Activated CD4-positive, alpha-beta T cell treated with anti-CD3 and anti-CD28 coated beads, Interleukin-2, amount 10 ng/mL, durations not matched to agents 24 days and 14 days (primary cell): ENCODE data around the gene RPL19. TPM values are rescaled to one million over a fixed set of nuclear protein-coding genes. Genes with fewer than 3 reads are reported as not detected.
"Not testable (repeated sequence)": the region's sequence is repeated elsewhere in the genome, so short reads cannot be mapped to it uniquely, and the experiment has no call there.

Experiments used
- DNase-seq: peaks from one replicate; pipeline ENCODE4 v3.0.0; 2022
- H3K27ac Mint-ChIP-seq: one replicate; pipeline ENCODE4 v1.8.0; 2022; ENCODE audit warnings: mild to moderate bottlenecking, mixed read lengths
- H3K27me3 Mint-ChIP-seq: one replicate; pipeline ENCODE4 v1.8.0; 2022; ENCODE audit warnings: mixed read lengths
- H3K36me3 Mint-ChIP-seq: one replicate; pipeline ENCODE4 v1.8.0; 2022; ENCODE audit warnings: low read depth, mild to moderate bottlenecking, mixed read lengths
- H3K4me1 Mint-ChIP-seq: one replicate; pipeline ENCODE4 v1.8.0; 2021; ENCODE audit warnings: mixed read lengths
- H3K4me3 Mint-ChIP-seq: one replicate; pipeline ENCODE4 v1.8.0; 2022; ENCODE audit warnings: mild to moderate bottlenecking, moderate library complexity, mixed read lengths
- H3K9me3 Mint-ChIP-seq: one replicate; pipeline ENCODE4 v1.8.0; 2021; ENCODE audit warnings: mixed read lengths
- intact Hi-C: fragments of 100-400 bp; cut with micrococcal nuclease; formaldehyde crosslinking; loops from one replicate; pipeline ENCODE4 v1.15.1; 2023
- total RNA-seq: library from RNA; stranded (reverse); gene quantifications from 2 replicates; pipeline ENCODE4 v1.2.3, GENCODE V29; 2022

RPL19 gene
- total RNA-seq, 1 donor from 2014 or later: 2,301 TPM

DNA sequence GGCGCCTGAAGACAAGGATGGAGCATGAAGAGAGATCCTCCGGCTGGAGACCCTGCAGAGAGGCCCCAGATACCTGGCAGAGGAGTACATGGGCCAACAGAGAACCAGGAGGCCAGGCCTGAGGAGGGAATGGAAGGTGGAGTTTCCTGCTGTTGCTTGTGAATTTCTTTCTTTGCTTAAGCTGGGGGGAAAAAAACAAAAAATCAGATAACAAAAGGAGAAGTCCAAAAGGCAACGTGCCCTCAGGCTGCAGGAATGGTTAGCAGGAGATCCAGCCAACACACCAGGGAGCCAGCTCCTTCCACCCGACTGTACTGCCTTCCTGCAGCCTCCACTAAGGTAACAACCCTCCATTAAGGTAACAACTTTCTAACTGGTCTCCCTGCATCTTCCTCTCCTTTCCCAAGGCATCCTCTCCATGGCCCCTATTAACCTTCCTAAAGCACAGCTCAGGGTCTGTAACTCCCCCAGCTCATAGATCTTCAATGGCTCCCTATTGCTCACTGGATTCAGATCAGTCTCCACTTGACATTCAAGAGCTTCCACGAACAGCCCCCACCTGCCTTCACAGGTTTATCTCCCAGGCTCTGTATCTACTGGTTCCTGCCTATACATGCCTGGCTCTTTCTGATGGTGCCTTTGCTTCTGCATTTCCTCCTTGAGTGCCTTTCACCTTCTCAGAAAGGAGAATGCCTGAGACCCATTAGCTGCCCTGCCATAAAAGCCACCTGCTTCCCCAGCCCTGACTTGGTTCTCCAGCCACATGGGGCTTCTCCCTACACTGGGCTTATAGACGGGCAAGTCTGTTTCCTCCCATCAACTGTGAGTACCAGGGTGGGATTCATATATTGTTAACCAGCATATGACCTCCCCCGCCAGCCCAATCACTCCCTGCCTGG is 33.4 kb upstream of the RPL19 start:
- no peak for DNase-seq
- peaks cover 3% of the 10 kb centered on the region for H3K9me3 Mint-ChIP-seq
- H3K27ac Mint-ChIP-seq: no peak overlapping the region
- peaks cover 30% of the 10 kb centered on the region for H3K27me3 Mint-ChIP-seq
- H3K4me3 Mint-ChIP-seq: peak overlapping the region; percentile 20
- H3K36me3 Mint-ChIP-seq: peaks cover 1% of the 10 kb centered on the region
- intact Hi-C loops: no loop called here
- peaks cover 23% of the 10 kb centered on the region for H3K4me1 Mint-ChIP-seq

DNA sequence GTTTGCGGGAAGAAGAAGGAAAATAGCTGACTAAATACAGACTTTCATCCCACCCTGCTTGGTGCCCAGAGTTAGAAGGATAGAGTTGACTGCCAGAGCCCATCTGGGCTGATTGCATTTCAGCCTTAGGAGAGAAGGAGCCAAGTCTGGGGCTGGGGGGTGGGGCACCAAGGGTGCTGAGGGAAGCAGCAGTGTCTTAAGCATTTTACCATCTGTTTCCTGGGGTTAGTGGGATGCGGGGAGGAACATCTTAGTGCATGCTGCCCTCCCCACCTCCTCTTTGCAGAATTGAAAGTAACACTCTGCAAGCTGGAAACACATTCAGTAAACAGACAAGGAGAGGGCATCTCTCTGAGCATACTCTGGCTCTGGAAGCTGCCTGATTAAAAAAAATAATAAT is 32.6 kb upstream of the RPL19 start:
- DNase-seq: peak; percentile 68
- H3K27ac Mint-ChIP-seq: no peak overlapping the region

DNA sequence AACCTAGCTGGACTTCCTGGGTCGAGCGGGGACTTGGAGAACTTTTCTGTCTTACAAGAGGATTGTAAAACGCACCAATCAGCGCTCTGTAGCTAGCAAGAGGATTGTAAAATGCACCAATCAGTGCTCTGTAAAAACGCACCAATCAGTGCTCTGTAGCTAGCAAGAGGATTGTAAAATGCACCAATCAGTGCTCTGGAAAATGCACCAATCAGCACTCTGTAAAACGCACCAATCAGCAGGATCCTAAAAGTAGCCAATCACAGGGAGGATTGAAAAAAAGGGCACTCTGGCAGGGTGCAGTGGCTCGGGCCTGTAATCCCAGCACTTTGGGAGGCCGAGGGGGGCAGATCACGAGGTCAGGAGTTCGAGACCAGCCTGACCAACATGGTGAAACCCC is 31.6 kb upstream of the RPL19 start:
- Mint-ChIP-seq H3K4me1 (peaks cover 30% of the 10 kb centered on the region), H3K27me3 (peaks cover 29% of the 10 kb centered on the region)
- H3K36me3 Mint-ChIP-seq, intact Hi-C loops, H3K27ac Mint-ChIP-seq, DNase-seq, H3K9me3 Mint-ChIP-seq, H3K4me3 Mint-ChIP-seq: not testable (repeated sequence)

More for the DNA sequence above, 32.6 kb upstream of the RPL19 start:
- Mint-ChIP-seq H3K9me3 (peaks cover 3% of the 10 kb centered on the region), H3K4me3 (no peak overlapping the region), H3K27me3 (peaks cover 29% of the 10 kb centered on the region), H3K36me3 (peaks cover 1% of the 10 kb centered on the region), H3K4me1 (peaks cover 25% of the 10 kb centered on the region)
- intact Hi-C loops: no loop called here

GRCh38 chr17:39169101-39169500 is 31.0 kb upstream of the RPL19 start:
- no peak overlapping the region for H3K4me3 Mint-ChIP-seq
- peaks cover 3% of the 10 kb centered on the region for H3K9me3 Mint-ChIP-seq
- peaks cover 29% of the 10 kb centered on the region for H3K27me3 Mint-ChIP-seq
- H3K4me1 Mint-ChIP-seq: peaks cover 32% of the 10 kb centered on the region
- H3K36me3 Mint-ChIP-seq: peaks cover 3% of the 10 kb centered on the region
- no peak overlapping the region for H3K27ac Mint-ChIP-seq
- intact Hi-C loops: no loop called here
- no peak for DNase-seq

GRCh38 chr17:39169518-39169917 is 30.6 kb upstream of the RPL19 start:
- intact Hi-C loops: no loop called here
- Mint-ChIP-seq H3K4me1 (peaks cover 31% of the 10 kb centered on the region), H3K4me3 (no peak overlapping the region), H3K27me3 (peaks cover 29% of the 10 kb centered on the region), H3K27ac (no peak overlapping the region), H3K9me3 (peaks cover 3% of the 10 kb centered on the region), H3K36me3 (peaks cover 3% of the 10 kb centered on the region)
- DNase-seq: no peak

GRCh38 chr17:39170109-39170508 is 30.0 kb upstream of the RPL19 start:
- Mint-ChIP-seq H3K9me3 (peaks cover 3% of the 10 kb centered on the region), H3K27ac (no peak overlapping the region), H3K4me1 (peaks cover 25% of the 10 kb centered on the region), H3K4me3 (no peak overlapping the region), H3K36me3 (peaks cover 6% of the 10 kb centered on the region), H3K27me3 (peaks cover 23% of the 10 kb centered on the region)
- intact Hi-C loops: no loop called here
- DNase-seq: no peak

DNA sequence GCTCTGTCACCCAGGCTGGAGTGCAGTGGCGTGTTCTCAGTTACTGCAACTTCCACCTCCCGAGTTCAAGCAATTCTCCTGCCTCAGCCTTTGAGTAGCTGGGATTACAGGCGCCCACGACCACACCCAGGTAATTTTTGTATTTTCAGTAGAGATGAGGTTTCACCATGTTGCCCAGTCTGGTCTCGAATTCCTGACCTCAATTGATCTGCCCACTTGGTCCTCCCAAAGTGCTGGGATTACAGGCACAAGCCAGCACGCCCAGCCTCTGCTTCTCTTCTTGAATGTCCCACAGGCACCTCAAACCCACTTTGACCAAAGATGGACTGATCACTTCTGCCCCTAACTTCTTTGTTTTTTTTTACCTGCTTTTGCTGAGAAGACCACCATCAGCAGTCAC is 29.5 kb upstream of the RPL19 start:
- no peak for DNase-seq
- H3K4me1 Mint-ChIP-seq: peaks cover 24% of the 10 kb centered on the region
- H3K27me3 Mint-ChIP-seq: peaks cover 21% of the 10 kb centered on the region
- H3K9me3 Mint-ChIP-seq: peaks cover 3% of the 10 kb centered on the region
- H3K36me3 Mint-ChIP-seq: peaks cover 7% of the 10 kb centered on the region
- no peak overlapping the region for H3K4me3 Mint-ChIP-seq
- intact Hi-C loops: no loop called here
- H3K27ac Mint-ChIP-seq: no peak overlapping the region

GRCh38 chr17:39171933-39172332 is 28.1 kb upstream of the RPL19 start:
- peaks cover 3% of the 10 kb centered on the region for H3K9me3 Mint-ChIP-seq
- H3K27ac Mint-ChIP-seq: no peak overlapping the region
- intact Hi-C loops: no loop called here
- no peak overlapping the region for H3K4me3 Mint-ChIP-seq
- peaks cover 10% of the 10 kb centered on the region for H3K27me3 Mint-ChIP-seq
- no peak for DNase-seq
- peaks cover 17% of the 10 kb centered on the region for H3K4me1 Mint-ChIP-seq
- peaks cover 18% of the 10 kb centered on the region for H3K36me3 Mint-ChIP-seq

- Mint-ChIP-seq H3K27me3 (peaks cover 10% of the 10 kb centered on the region), H3K4me1 (peaks cover 10% of the 10 kb centered on the region), H3K36me3 (peaks cover 28% of the 10 kb centered on the region), H3K27ac (no peak overlapping the region), H3K4me3 (no peak overlapping the region), H3K9me3 (peaks cover 3% of the 10 kb centered on the region)
- DNase-seq: no peak
- intact Hi-C loops: no loop called here
Observed at GRCh38 chr17:39173080-39173479, 27.0 kb upstream of the RPL19 start.

GRCh38 chr17:39173526-39174274 is 26.4 kb upstream of the RPL19 start:
- H3K27ac Mint-ChIP-seq: no peak overlapping the region
- no peaks in the 10 kb centered on the region for H3K9me3 Mint-ChIP-seq
- no peak overlapping the region for H3K4me3 Mint-ChIP-seq
- H3K27me3 Mint-ChIP-seq: peaks cover 10% of the 10 kb centered on the region
- peaks cover 10% of the 10 kb centered on the region for H3K4me1 Mint-ChIP-seq
- DNase-seq: no peak
- peaks cover 32% of the 10 kb centered on the region for H3K36me3 Mint-ChIP-seq
- intact Hi-C loops: loop anchor here (2.0 kb wide), 1 partner anchor 191 kb away; no protein-coding TSS in a partner anchor

DNA sequence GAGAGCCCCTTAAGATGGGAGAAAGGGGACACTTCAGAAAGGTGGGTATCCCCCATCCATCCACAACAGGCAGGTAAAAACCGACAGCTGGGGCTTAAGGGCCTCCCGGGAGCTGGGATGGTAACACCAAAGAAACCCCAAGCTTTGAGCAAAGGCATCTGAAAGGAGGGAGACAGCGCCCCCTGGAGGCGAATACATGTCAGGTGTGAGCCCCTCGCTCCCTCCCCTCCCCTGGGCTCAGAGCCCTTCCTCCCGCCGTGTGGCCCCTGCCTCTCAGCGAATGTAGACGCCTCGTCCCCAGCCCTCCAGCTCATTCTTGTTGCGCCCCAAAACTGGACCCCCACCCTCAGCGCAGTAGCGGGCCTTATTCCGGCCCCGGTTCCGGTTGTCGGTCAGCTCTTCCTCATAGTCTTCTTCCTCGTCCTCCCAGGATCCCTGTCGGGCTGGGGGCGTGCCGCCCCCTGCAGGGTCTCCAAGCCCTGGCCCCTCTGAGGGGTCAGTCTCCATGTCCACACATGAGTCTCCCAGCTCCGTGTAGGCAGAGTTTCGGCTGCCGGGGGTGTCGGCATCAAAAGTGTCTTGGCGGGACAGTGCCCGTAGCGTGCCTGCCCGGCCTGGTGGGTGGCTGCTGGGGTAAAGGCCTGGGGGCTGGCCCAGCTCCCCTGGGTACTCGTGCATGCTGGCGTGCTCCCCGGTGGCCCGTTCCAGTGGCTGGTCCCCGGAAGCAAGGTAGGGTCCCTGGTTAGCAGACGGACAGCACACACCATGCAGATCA is 25.0 kb upstream of the RPL19 start:
- peak; percentile 92 for DNase-seq
- no peaks in the 10 kb centered on the region for H3K9me3 Mint-ChIP-seq
- intact Hi-C loops: loop anchor here (2.0 kb wide), 1 partner anchor 192 kb away; no protein-coding TSS in a partner anchor
- H3K27me3 Mint-ChIP-seq: peaks cover 6% of the 10 kb centered on the region
- H3K4me3 Mint-ChIP-seq: no peak overlapping the region
- peaks cover 33% of the 10 kb centered on the region for H3K36me3 Mint-ChIP-seq
- H3K4me1 Mint-ChIP-seq: peaks cover 9% of the 10 kb centered on the region
- no peak overlapping the region for H3K27ac Mint-ChIP-seq

DNA sequence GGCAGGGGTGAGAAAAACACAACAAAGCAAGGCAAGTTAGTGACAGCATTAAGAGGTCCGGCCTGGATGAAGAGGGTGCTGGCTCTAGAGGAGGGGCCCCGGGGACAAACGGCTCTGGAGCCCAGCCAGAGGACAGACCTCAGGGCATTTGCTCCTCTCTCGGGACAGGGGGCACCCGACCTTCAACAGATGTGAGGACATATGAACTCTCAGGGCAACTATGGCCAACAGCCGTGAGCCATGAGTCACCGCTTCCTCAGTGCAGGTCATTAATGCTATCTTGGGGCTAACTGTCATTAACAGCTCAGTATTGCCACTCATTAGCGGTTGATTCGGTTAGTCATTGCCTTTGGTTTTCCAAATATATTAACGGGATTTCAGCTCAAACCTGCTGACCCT is 24.4 kb upstream of the RPL19 start:
- H3K27ac Mint-ChIP-seq: no peak overlapping the region
- no peak for DNase-seq
- peaks cover 9% of the 10 kb centered on the region for H3K4me1 Mint-ChIP-seq
- no peak overlapping the region for H3K4me3 Mint-ChIP-seq
- H3K36me3 Mint-ChIP-seq: peaks cover 33% of the 10 kb centered on the region
- peaks cover 2% of the 10 kb centered on the region for H3K27me3 Mint-ChIP-seq
- H3K9me3 Mint-ChIP-seq: no peaks in the 10 kb centered on the region
- intact Hi-C loops: loop anchor here (2.0 kb wide), 1 partner anchor 193 kb away; no protein-coding TSS in a partner anchor

- DNase-seq: no peak
- Mint-ChIP-seq H3K4me1 (peaks cover 7% of the 10 kb centered on the region), H3K4me3 (no peak overlapping the region), H3K36me3 (peaks cover 33% of the 10 kb centered on the region), H3K9me3 (no peaks in the 10 kb centered on the region), H3K27me3 (no peaks in the 10 kb centered on the region), H3K27ac (no peak overlapping the region)
- intact Hi-C loops: no loop called here
Observed at GRCh38 chr17:39177256-39177655, 22.8 kb upstream of the RPL19 start.
